ENCODE data around the gene SMAD6. TPM values are rescaled to one million over a fixed set of nuclear protein-coding genes. Genes with fewer than 3 reads are reported as not detected.

The SMAD6 gene
- total RNA-seq, 2 donors from 2014 or later = 14.0 to 25.4 TPM

- no peak for DNase-seq
- no peak for TF ChIP-seq POLR2A (IDR thresholded peaks at IDR 0.05)
- TF ChIP-seq, protein P1, sequence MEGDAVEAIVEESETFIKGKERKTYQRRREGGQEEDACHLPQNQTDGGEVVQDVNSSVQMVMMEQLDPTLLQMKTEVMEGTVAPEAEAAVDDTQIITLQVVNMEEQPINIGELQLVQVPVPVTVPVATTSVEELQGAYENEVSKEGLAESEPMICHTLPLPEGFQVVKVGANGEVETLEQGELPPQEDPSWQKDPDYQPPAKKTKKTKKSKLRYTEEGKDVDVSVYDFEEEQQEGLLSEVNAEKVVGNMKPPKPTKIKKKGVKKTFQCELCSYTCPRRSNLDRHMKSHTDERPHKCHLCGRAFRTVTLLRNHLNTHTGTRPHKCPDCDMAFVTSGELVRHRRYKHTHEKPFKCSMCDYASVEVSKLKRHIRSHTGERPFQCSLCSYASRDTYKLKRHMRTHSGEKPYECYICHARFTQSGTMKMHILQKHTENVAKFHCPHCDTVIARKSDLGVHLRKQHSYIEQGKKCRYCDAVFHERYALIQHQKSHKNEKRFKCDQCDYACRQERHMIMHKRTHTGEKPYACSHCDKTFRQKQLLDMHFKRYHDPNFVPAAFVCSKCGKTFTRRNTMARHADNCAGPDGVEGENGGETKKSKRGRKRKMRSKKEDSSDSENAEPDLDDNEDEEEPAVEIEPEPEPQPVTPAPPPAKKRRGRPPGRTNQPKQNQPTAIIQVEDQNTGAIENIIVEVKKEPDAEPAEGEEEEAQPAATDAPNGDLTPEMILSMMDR (IDR thresholded peaks at IDR 0.05) = no peak
- no peaks in the 10 kb centered on the region for H3K36me3 ChIP-seq (replicated peaks in 1 of 2; ENCODE audit: insufficient read depth in 1 of 2, low read depth in 2 of 2)
- intact Hi-C loops (cut with DNase I) = no loop called here
- H3K27ac ChIP-seq = no peak overlapping the region
- H3K27me3 ChIP-seq = no peaks in the 10 kb centered on the region
- no peaks in the 10 kb centered on the region for H3K9me3 ChIP-seq
- H3K4me3 ChIP-seq = no peak overlapping the region
- WGBS, 2 donors = 92 to 97% methylated on average over 10 of the region's 10 CpGs
- no peaks in the 10 kb centered on the region for H3K4me1 ChIP-seq
- ATAC-seq = no peak
Observed at GRCh38 chr15:66734961-66735908, 33.2 kb downstream of the SMAD6 start.

DNA sequence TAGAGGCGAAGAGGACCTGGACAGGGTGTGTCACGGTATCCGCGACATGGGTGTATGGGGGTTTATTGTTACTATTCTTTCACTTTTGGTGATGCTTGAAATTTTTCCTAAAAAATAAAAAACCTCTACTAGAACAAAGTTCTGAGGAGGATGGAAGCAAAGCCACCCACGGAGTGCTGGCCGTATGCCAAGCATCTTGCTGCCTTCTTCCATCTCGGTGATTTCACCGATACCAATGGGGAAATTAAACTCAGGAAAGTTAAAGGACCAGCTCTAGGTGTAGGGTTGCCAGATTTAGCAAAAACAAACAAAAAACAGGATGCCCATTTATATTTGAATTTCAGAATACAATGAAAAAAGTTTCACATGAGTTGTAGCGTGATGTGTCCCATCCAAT, 33.9 kb downstream of the SMAD6 start:
- no peaks in the 10 kb centered on the region for H3K9me3 ChIP-seq
- no peaks in the 10 kb centered on the region for H3K36me3 ChIP-seq (replicated peaks in 1 of 2; ENCODE audit: insufficient read depth in 1 of 2, low read depth in 2 of 2)
- H3K4me3 ChIP-seq = no peak overlapping the region
- ATAC-seq = no peak
- intact Hi-C loops (cut with DNase I) = no loop called here
- 78 to 79% methylated on average over 9 of the region's 9 CpGs for WGBS, 2 donors
- no peak overlapping the region for H3K27ac ChIP-seq
- no peaks in the 10 kb centered on the region for H3K27me3 ChIP-seq
- no peaks in the 10 kb centered on the region for H3K4me1 ChIP-seq
- TF ChIP-seq POLR2A (IDR thresholded peaks at IDR 0.05) = no peak
- TF ChIP-seq, protein P1 (IDR thresholded peaks at IDR 0.05) = no peak
- no peak for DNase-seq

DNA sequence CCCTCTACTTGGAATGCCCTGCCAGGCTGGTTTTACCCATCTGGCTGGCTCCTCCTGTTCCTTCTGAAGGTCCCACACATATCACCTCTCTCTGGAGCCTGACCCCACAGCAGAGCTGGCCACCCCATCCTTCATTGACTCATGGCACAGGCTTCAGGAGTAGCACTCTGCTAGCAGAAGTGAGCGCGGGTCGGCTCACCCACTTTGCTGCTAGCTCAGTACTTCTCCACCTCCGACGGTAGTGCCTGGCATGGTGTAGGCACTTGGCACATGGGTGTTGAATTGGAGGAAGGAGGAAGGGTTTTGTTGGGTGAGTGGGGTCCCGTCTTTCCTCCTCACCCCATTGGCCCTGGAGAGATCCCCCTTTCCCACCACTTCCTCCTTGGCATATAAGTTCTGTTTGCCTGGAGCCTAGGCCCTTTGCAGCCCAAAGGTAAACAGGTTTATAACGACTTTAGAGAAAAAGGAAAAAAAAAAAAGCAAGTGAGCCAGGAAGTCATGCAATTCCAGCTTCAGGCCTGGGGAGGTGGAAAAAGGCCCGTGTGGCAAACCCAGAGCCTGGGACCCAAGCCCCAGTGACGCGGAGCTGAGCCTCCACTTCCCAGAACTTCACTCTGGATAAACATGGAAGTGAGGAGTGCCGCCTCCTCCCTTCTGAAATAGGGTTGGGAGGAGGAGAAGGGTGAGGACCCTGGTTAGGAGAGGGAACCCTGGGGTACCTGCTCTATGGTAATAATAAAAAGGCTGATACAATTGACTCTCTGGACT, 35.4 kb downstream of the SMAD6 start:
- Histone ChIP-seq H3K4me3 (no peak overlapping the region), H3K27ac (no peak overlapping the region), H3K9me3 (no peaks in the 10 kb centered on the region), H3K4me1 (no peaks in the 10 kb centered on the region), H3K27me3 (no peaks in the 10 kb centered on the region), H3K36me3 (replicated peaks in 1 of 2; ENCODE audit: insufficient read depth in 1 of 2, low read depth in 2 of 2) (no peaks in the 10 kb centered on the region)
- WGBS, 2 donors = 83 to 84% methylated on average over 11 of the region's 11 CpGs
- DNase-seq (no peak), ATAC-seq (no peak)
- TF ChIP-seq POLR2A (IDR thresholded peaks at IDR 0.05) = no peak
- TF ChIP-seq, protein P1 (IDR thresholded peaks at IDR 0.05) = no peak
- intact Hi-C loops (cut with DNase I) = no loop called here

GRCh38 chr15:66738116-66738515, 36.1 kb downstream of the SMAD6 start:
- H3K36me3 ChIP-seq (replicated peaks in 1 of 2; ENCODE audit: insufficient read depth in 1 of 2, low read depth in 2 of 2) = no peaks in the 10 kb centered on the region
- no peak overlapping the region for H3K4me3 ChIP-seq
- ATAC-seq = no peak
- no peak for TF ChIP-seq POLR2A (IDR thresholded peaks at IDR 0.05)
- TF ChIP-seq, protein P1 (IDR thresholded peaks at IDR 0.05) = no peak
- no peaks in the 10 kb centered on the region for H3K9me3 ChIP-seq
- intact Hi-C loops (cut with DNase I) = no loop called here
- H3K27me3 ChIP-seq = no peaks in the 10 kb centered on the region
- no peaks in the 10 kb centered on the region for H3K4me1 ChIP-seq
- WGBS, 2 donors = 91 to 93% methylated on average over 10 of the region's 10 CpGs
- H3K27ac ChIP-seq = no peak overlapping the region
- DNase-seq = no peak

Measured in body of pancreas (tissue), 4 donors.